Measurements from ENCODE around the gene PPARD. TPM values are rescaled to one million over a fixed set of nuclear protein-coding genes. Genes with fewer than 3 reads are reported as not detected.

Gene PPARD
- total RNA-seq, 2 donors from 2014 or later, result 11.0 to 14.8 TPM

- no peak for TF ChIP-seq CTCF (IDR thresholded peaks at IDR 0.05)
- DNase-seq (ENCODE audit: low spot score), result no peak
- Histone ChIP-seq H3K27ac (peak overlapping the region in 1 of 2 donors; percentile 72), H3K36me3 (no peaks in the 10 kb centered on the region), H3K9me3 (no peaks in the 10 kb centered on the region), H3K4me3 (no peak overlapping the region), H3K4me1 (peaks cover 0 to 62% of the 10 kb centered on the region in 2 donors), H3K27me3 (no peaks in the 10 kb centered on the region)
Observed at GRCh38 chr6:35362200-35362599, 19.8 kb downstream of the PPARD start.

GRCh38 chr6:35363293-35363750 lies 21.0 kb downstream of the PPARD start:
- H3K36me3 ChIP-seq, result no peaks in the 10 kb centered on the region
- peak overlapping the region; percentile 72 to 78 for H3K27ac ChIP-seq
- TF ChIP-seq CTCF (IDR thresholded peaks at IDR 0.05), result no peak
- H3K9me3 ChIP-seq, result no peaks in the 10 kb centered on the region
- peaks cover 0 to 60% of the 10 kb centered on the region in 2 donors for H3K4me1 ChIP-seq
- no peak for DNase-seq (ENCODE audit: low spot score)
- no peak overlapping the region for H3K4me3 ChIP-seq
- no peaks in the 10 kb centered on the region for H3K27me3 ChIP-seq

- Histone ChIP-seq H3K36me3 (no peaks in the 10 kb centered on the region), H3K27me3 (no peaks in the 10 kb centered on the region), H3K27ac (no peak overlapping the region), H3K4me1 (peaks cover 0 to 56% of the 10 kb centered on the region in 2 donors), H3K9me3 (no peaks in the 10 kb centered on the region), H3K4me3 (no peak overlapping the region)
- TF ChIP-seq CTCF (IDR thresholded peaks at IDR 0.05), result no peak
- DNase-seq (ENCODE audit: low spot score), result no peak
Observed at GRCh38 chr6:35365594-35366203, 23.3 kb downstream of the PPARD start.

DNA sequence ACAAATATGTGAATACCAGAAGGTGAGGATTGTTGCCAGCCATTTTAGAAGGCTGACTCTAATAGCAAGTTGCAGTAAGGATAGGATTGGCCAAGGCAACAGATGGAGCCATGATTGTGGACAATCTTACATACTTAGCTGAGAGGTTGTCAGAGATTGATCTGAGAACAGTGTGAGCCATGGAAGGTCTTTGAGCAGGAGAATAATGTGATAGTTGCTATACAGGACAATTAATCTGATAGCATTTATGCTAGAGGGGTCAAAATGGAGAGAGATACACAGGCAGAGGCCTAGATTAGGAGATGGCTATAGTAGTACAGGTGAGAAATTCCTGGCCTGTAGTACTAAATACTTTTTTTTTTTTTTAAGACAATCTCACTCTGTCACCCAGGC lies 23.8 kb downstream of the PPARD start:
- no peaks in the 10 kb centered on the region for H3K36me3 ChIP-seq
- H3K27ac ChIP-seq, result no peak overlapping the region
- H3K4me3 ChIP-seq, result no peak overlapping the region
- H3K4me1 ChIP-seq, result peaks cover 0 to 55% of the 10 kb centered on the region in 2 donors
- no peak for DNase-seq (ENCODE audit: low spot score)
- H3K9me3 ChIP-seq, result no peaks in the 10 kb centered on the region
- no peak for TF ChIP-seq CTCF (IDR thresholded peaks at IDR 0.05)
- H3K27me3 ChIP-seq, result no peaks in the 10 kb centered on the region

GRCh38 chr6:35367646-35368037 lies 25.3 kb downstream of the PPARD start:
- peaks cover 0 to 50% of the 10 kb centered on the region in 2 donors for H3K4me1 ChIP-seq
- DNase-seq (ENCODE audit: low spot score), result no peak

More at GRCh38 chr6:35367646-35368037, 25.3 kb downstream of the PPARD start:
- Histone ChIP-seq H3K36me3 (no peaks in the 10 kb centered on the region), H3K27ac (no peak overlapping the region), H3K9me3 (no peaks in the 10 kb centered on the region), H3K4me3 (no peak overlapping the region), H3K27me3 (no peaks in the 10 kb centered on the region)
- no peak for TF ChIP-seq CTCF (IDR thresholded peaks at IDR 0.05)
